Measurements from ENCODE around the gene SRA1. TPM values are rescaled to one million over a fixed set of nuclear protein-coding genes. Genes with fewer than 3 reads are reported as not detected.

SRA1 gene
- total and polyA plus RNA-seq, 11 donors = 22.4 to 38.1 (median 29.0) TPM

DNA sequence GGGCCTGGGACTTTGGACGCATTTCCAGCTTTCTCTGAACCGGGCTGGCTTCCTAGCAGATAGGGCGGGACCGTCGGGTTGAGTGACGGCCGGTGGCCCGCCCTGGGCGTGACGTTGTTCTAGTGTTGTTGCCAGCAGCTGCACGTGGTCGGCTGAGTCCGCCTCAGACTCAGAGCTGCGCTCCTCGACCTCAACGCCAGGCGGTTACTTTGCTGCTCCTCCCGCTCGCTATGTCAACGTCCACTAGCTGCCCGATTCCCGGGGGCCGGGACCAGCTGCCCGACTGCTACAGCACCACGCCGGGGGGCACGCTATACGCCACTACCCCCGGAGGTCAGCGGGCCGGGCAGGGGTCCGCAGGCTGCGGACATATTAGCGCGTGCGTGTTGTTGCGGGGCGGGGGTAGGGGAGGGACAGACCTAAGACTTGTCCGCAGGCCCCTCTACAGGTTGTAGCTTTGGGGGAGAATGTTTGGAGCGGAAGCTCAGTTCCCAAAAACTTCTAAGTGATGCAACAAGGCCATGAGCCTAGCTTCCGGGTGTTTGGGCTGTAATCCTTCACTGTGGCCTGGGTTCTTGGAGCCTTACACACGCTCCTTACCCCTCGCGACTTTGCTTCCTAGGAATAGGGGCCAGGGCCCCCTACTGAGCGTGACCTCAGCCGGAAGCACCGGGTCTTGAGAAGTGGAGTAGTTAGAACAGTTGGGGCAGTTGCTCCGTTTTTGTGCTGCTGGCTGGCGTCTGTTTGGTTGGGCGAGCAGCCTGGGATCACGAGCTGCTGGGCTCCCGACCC, 9.6 kb downstream of the SRA1 start, which contains the start of gene EIF4EBP3:
Gene EIF4EBP3, plus strand, starts transcription at position 155 of the 792 bp plus-strand sequence. Its CDS starts 76 bp downstream, at position 231.
- peak; percentile 97 to 98 (median 98) for DNase-seq
- H3K36me3 ChIP-seq = peaks cover 0 to 66% (median 53%) of the 10 kb centered on the region in 9 donors
- peak; percentile 90 to 96 (median 94) for ATAC-seq
- 0 to 3% (median 2%) methylated on average over 20 to 52 of the region's 52 CpGs for WGBS, 4 donors
- peak within 1 kb of the TSS; percentile 25 to 65 (median 54) for H3K4me3 ChIP-seq
- H3K9me3 ChIP-seq = no peaks in the 10 kb centered on the region
- intact Hi-C loops (cut with DNase I) = loop anchor here in 9 of 10 donors (1.0 to 5.0 kb wide), 6 partner anchors 17 to 160 kb away; partner anchors contain the start of genes TMCO6 (in 5 of the 9), APBB3 (in 2 of the 9), SLC35A4 (in 2 of the 9) and IK (in 1 of the 9)
- TF ChIP-seq, protein P1, sequence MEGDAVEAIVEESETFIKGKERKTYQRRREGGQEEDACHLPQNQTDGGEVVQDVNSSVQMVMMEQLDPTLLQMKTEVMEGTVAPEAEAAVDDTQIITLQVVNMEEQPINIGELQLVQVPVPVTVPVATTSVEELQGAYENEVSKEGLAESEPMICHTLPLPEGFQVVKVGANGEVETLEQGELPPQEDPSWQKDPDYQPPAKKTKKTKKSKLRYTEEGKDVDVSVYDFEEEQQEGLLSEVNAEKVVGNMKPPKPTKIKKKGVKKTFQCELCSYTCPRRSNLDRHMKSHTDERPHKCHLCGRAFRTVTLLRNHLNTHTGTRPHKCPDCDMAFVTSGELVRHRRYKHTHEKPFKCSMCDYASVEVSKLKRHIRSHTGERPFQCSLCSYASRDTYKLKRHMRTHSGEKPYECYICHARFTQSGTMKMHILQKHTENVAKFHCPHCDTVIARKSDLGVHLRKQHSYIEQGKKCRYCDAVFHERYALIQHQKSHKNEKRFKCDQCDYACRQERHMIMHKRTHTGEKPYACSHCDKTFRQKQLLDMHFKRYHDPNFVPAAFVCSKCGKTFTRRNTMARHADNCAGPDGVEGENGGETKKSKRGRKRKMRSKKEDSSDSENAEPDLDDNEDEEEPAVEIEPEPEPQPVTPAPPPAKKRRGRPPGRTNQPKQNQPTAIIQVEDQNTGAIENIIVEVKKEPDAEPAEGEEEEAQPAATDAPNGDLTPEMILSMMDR (IDR thresholded peaks at IDR 0.05) = peak; percentile 35 to 81 (median 56)
- peak in 1 of 2 donors; percentile 83 for TF ChIP-seq POLR2A (IDR thresholded peaks at IDR 0.05)
- peaks cover 14 to 50% (median 43%) of the 10 kb centered on the region in 12 donors for H3K4me1 ChIP-seq
- H3K27me3 ChIP-seq = no peaks in the 10 kb centered on the region
- H3K27ac ChIP-seq = peak within 1 kb of the TSS; percentile 83 to 98 (median 94)

DNA sequence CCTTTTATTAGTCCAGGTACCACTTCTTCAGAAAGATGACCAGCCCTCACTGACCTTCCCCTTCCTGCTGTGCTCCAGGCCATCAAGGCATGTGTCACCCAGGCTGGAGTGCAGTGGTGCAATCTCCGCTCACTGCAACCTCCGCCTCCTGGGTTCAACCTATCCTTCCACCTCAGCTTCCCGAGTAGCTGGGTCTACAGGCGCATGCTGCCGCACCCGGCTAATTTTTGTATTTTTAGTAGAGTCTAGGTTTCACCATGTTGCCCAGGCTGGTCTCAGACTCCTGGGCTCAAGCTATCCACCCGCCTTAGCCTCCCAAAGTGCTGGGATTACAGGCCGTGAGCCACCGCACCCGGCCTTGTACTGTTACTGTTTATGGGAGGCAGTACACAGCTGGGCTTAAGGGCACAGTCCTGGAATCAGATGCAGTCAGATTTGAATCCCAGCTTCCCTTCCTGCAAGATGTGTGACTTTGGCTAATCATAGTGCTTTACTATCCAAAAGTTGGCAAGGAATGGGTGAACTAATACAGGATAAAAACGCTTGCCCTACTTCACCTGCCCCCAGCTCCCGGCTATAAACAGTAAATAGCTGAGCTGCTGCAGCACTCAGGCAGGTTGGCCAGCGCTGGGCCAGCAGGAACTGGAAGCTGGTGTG, 10.3 kb downstream of the SRA1 start:
- H3K4me3 ChIP-seq = peak overlapping the region in 9 of 12 donors; percentile 49 to 65 (median 56)

DNA sequence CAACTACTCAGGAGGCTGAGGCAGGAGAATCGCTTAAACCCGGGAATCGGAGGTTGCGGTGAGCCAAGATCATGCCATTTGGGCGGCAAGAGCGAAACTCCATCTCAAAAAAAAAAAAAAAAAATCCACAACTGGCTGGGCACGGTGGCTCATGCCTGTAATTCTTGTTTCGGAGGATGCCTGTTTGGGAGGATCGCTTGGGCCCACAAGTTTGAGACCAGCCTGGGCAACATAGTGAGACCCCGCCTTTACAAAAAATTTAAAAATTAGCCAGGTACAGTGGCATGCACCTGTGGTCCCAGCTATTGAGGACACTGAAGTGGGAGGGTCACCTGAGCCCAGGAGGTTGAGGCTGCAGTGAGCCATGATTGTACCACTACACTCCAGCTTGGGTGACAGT, 11.7 kb downstream of the SRA1 start:
- no peaks in the 10 kb centered on the region for H3K27me3 ChIP-seq
- no peak for DNase-seq
- H3K4me1 ChIP-seq = peaks cover 14 to 56% (median 41%) of the 10 kb centered on the region in 12 donors
- intact Hi-C loops (cut with DNase I) = loop anchor here in 7 of 10 donors (5.0 kb wide), 3 partner anchors 92 to 162 kb away; partner anchors contain the start of gene TMCO6 (in 4 of the 7)
- no peak overlapping the region for H3K4me3 ChIP-seq
- H3K36me3 ChIP-seq = peaks cover 0 to 66% (median 55%) of the 10 kb centered on the region in 9 donors
- H3K9me3 ChIP-seq = no peaks in the 10 kb centered on the region
- WGBS, 4 donors = 97 to 99% (median 98%) methylated on average over 10 of the region's 10 CpGs
- peak overlapping the region in 1 of 12 donors; percentile 3 for H3K27ac ChIP-seq
- ATAC-seq = no peak
- TF ChIP-seq, protein P1 (IDR thresholded peaks at IDR 0.05) = no peak
- TF ChIP-seq POLR2A (IDR thresholded peaks at IDR 0.05) = no peak

More for the DNA sequence above, 10.3 kb downstream of the SRA1 start:
- peak overlapping the region; percentile 21 to 98 (median 94) for H3K27ac ChIP-seq
- TF ChIP-seq, protein P1 (IDR thresholded peaks at IDR 0.05) = no peak
- TF ChIP-seq POLR2A (IDR thresholded peaks at IDR 0.05) = no peak
- peaks cover 14 to 50% (median 43%) of the 10 kb centered on the region in 12 donors for H3K4me1 ChIP-seq
- no peak for DNase-seq
- H3K27me3 ChIP-seq = no peaks in the 10 kb centered on the region
- H3K9me3 ChIP-seq = no peaks in the 10 kb centered on the region
- peaks cover 0 to 66% (median 55%) of the 10 kb centered on the region in 9 donors for H3K36me3 ChIP-seq
- WGBS, 4 donors = 40 to 47% (median 46%) methylated on average over 13 of the region's 13 CpGs
- intact Hi-C loops (cut with DNase I) = loop anchor here in 9 of 10 donors (1.0 to 5.0 kb wide), 5 partner anchors 17 to 160 kb away; partner anchors contain the start of genes TMCO6 (in 4 of the 9), APBB3 (in 2 of the 9), SLC35A4 (in 2 of the 9) and IK (in 1 of the 9)
- peak; percentile 0 to 6 (median 4) for ATAC-seq

Measured in heart left ventricle (tissue), 16 donors.